Panc1 (cell line): Measurements from ENCODE around the gene BUB1.

Experiments used
- POLR2AphosphoS5 ChIP-seq: IDR thresholded peaks from 2 replicates; pipeline ENCODE4 v1.6.1; 2012; ENCODE audit warnings: mild to moderate bottlenecking, low read depth, low read length, moderate library complexity
- TF ChIP-seq, protein P1 (sequence below): fragments of 450-650 bp; IDR thresholded peaks from 2 replicates; pipeline ENCODE4 v1.5.1; 2017; ENCODE audit warnings: mild to moderate bottlenecking

DNA sequence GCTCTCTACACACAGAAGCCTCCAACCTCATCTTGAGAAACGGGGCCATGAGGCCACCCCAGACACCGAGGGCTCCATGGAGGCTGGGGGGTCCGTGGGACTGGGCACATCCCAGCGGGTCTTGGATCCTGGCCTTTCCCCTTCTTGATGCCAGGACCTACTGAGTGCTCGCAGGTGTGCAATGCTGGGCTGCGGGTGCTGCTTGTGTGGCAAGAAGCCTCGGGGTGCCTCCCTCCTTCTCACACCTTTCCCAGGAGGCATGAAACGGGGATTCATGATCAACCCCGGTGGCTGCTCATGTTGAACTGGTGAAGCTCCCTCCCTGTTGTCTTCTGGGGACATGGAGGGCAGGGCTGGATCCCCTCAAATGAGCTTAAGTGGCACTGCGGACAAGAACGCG lies 2.0 kb upstream of the BUB1 start:
- TF ChIP-seq, protein P1, sequence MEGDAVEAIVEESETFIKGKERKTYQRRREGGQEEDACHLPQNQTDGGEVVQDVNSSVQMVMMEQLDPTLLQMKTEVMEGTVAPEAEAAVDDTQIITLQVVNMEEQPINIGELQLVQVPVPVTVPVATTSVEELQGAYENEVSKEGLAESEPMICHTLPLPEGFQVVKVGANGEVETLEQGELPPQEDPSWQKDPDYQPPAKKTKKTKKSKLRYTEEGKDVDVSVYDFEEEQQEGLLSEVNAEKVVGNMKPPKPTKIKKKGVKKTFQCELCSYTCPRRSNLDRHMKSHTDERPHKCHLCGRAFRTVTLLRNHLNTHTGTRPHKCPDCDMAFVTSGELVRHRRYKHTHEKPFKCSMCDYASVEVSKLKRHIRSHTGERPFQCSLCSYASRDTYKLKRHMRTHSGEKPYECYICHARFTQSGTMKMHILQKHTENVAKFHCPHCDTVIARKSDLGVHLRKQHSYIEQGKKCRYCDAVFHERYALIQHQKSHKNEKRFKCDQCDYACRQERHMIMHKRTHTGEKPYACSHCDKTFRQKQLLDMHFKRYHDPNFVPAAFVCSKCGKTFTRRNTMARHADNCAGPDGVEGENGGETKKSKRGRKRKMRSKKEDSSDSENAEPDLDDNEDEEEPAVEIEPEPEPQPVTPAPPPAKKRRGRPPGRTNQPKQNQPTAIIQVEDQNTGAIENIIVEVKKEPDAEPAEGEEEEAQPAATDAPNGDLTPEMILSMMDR, result no peak
- TF ChIP-seq POLR2AphosphoS5, result no peak
